ENCODE measurements around the gene ZDHHC24.

DNA sequence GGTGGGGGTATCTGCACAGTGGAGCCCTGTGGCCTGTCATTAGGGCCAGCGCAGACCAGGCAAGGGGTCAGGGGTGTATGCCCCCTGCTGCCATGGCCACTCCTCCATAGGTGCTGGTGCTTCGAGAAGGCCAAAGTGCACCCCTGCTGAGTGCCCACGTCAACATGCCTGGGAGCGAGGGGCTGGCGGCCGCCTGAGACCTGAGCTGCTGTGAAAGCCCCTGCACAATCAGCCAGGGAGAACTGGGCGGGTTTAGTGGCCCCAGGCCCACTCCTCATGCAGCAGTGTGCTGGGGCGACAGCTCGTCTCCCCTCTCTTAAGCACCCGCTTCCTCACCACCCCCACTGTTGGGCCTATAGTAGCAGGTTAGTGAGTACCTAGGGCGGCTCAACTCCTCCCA lies 14.0 kb downstream of the ZDHHC24 start:
- TF ChIP-seq FOXM1 (IDR thresholded peaks at IDR 0.05; ENCODE audit: low read depth, low read length) (no peak), YY1 (IDR thresholded peaks at IDR 0.05; ENCODE audit: low read depth, low read length) (no peak), SMARCA5 (IDR thresholded peaks at IDR 0.05) (no peak), FOXK2 (IDR thresholded peaks at IDR 0.05) (no peak)
- TF ChIP-seq, protein P1, sequence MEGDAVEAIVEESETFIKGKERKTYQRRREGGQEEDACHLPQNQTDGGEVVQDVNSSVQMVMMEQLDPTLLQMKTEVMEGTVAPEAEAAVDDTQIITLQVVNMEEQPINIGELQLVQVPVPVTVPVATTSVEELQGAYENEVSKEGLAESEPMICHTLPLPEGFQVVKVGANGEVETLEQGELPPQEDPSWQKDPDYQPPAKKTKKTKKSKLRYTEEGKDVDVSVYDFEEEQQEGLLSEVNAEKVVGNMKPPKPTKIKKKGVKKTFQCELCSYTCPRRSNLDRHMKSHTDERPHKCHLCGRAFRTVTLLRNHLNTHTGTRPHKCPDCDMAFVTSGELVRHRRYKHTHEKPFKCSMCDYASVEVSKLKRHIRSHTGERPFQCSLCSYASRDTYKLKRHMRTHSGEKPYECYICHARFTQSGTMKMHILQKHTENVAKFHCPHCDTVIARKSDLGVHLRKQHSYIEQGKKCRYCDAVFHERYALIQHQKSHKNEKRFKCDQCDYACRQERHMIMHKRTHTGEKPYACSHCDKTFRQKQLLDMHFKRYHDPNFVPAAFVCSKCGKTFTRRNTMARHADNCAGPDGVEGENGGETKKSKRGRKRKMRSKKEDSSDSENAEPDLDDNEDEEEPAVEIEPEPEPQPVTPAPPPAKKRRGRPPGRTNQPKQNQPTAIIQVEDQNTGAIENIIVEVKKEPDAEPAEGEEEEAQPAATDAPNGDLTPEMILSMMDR (IDR thresholded peaks at IDR 0.05 in 2 of 3, conservative IDR thresholded peaks at IDR 0.05 in 1 of 3; ENCODE audit: control insufficient read depth in 2 of 3, extremely low read depth in 1 of 3, insufficient read depth in 1 of 3, low read depth in 3 of 3, low read length in 3 of 3) = no peak
- TF ChIP-seq, protein P2, sequence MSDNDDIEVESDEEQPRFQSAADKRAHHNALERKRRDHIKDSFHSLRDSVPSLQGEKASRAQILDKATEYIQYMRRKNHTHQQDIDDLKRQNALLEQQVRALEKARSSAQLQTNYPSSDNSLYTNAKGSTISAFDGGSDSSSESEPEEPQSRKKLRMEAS (IDR thresholded peaks at IDR 0.05; ENCODE audit: low read depth, low read length) = no peak

Data from GM12878 (cell line).